Thyroid gland (tissue), 4 donors: ENCODE measurements around the gene RAB8B.
"Not testable (repeated sequence)": the region's sequence is repeated elsewhere in the genome, so short reads cannot be mapped to it uniquely, and the experiment has no call there.

ENCODE experiments used
- POLR2A ChIP-seq, 2 donors: fragments of 450-650 bp; IDR thresholded peaks; one replicate each; pipeline ENCODE4 v1.6.1; 2017; ENCODE audit warnings: antibody characterized with exemption in 2 of 2, mild to moderate bottlenecking in 2 of 2, moderate library complexity in 1 of 2
- TF ChIP-seq, protein P1 (sequence below), 6 experiments: fragments of 200-600 bp in 3 of 6; fragments of 450-650 bp in 3 of 6; sonication (generic) in 3 of 6; IDR thresholded peaks; one replicate each; pipeline ENCODE4 v1.5.1; 2016 to 2019; ENCODE audit warnings: antibody characterized with exemption in 6 of 6, mild to moderate bottlenecking in 2 of 6, inconsistent platforms in 1 of 6, moderate library complexity in 1 of 6

DNA sequence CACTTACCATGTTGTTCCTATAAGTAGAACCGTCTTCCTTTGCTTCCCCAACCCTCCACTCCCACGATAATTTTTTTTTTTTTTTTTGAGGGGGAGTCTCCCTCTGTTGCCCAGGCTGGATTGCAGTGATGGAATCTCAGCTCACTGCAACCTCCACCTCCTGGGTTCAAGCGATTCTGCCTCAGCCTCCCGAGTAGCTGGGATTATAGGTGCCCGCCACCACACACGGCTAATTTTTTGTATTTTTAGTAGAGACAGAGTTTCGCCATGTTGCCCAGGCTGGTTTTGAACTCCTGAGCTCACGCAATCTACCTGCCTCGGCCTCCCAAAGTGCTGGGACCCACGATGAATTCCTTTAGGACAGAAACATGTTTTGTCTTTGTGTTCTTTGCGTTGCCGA lies 19.4 kb downstream of the RAB8B start:
- TF ChIP-seq, protein P1, sequence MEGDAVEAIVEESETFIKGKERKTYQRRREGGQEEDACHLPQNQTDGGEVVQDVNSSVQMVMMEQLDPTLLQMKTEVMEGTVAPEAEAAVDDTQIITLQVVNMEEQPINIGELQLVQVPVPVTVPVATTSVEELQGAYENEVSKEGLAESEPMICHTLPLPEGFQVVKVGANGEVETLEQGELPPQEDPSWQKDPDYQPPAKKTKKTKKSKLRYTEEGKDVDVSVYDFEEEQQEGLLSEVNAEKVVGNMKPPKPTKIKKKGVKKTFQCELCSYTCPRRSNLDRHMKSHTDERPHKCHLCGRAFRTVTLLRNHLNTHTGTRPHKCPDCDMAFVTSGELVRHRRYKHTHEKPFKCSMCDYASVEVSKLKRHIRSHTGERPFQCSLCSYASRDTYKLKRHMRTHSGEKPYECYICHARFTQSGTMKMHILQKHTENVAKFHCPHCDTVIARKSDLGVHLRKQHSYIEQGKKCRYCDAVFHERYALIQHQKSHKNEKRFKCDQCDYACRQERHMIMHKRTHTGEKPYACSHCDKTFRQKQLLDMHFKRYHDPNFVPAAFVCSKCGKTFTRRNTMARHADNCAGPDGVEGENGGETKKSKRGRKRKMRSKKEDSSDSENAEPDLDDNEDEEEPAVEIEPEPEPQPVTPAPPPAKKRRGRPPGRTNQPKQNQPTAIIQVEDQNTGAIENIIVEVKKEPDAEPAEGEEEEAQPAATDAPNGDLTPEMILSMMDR (IDR thresholded peaks at IDR 0.05): not testable (repeated sequence)
- not testable (repeated sequence) for TF ChIP-seq POLR2A (IDR thresholded peaks at IDR 0.05)
